Daoy (cell line): Measurements from ENCODE around the gene OR2S2. TPM values are rescaled to one million over a fixed set of nuclear protein-coding genes. Genes with fewer than 3 reads are reported as not detected.
"Not testable (repeated sequence)": the region's sequence is repeated elsewhere in the genome, so short reads cannot be mapped to it uniquely, and the experiment has no call there.

Experiments used
- DNase-seq: peaks from one replicate; pipeline ENCODE4 v3.0.0-alpha.2; 2015; ENCODE audit warnings: low read depth
- total RNA-seq: library from RNA; depleted of rRNA; stranded (reverse); fragments of >200 nt; shearing (Covaris generic); gene quantifications from 2 replicates; pipeline ENCODE4 v1.2.3, GENCODE V29; 2014

OR2S2 gene
- total RNA-seq, 1 experiment from 2014 or later: not detected

DNA sequence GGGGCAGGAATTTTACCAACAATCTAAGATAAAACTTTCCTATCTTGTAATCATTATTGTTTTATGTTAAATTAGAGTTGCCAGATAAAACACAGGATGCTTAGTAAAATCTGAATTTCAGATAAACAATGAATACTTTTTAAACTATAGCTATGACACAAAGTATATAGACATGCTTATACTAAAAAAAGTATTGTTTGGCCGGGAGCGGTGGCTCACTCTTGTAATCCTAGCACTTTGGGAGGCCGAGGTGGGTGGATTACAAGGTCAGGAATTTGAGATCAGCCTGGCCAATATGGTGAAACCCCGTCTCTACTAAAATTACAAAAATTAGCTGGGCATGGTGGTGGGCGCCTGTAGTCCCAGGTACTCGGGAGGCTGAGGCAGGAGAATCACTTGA, 23.9 kb downstream of the OR2S2 start:
- not testable (repeated sequence) for DNase-seq

DNA sequence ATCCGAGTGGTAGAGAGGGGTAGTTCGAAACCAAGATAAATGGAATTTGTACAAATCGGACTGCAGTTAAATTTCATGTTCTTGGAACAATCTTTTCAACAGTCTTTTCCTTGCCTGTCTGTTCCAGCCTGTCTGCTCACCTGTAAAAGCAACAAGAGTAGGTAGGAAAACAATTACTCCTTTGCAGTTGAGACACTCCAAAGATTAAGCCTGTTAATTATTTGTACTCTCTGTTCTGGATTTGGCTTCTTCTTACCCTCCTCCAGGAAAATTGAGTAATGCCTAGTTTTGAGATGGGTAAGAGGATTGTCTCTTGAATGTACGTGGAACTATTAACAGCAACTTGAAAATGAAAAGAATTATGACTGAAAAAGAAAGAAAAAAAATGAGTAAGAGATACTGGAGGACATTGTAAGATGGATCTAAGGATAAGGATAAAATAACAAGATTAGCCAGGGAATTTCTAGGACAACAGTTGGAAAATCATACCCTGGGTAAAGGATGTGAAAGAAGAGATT, 24.3 kb downstream of the OR2S2 start:
- DNase-seq: no peak

DNA sequence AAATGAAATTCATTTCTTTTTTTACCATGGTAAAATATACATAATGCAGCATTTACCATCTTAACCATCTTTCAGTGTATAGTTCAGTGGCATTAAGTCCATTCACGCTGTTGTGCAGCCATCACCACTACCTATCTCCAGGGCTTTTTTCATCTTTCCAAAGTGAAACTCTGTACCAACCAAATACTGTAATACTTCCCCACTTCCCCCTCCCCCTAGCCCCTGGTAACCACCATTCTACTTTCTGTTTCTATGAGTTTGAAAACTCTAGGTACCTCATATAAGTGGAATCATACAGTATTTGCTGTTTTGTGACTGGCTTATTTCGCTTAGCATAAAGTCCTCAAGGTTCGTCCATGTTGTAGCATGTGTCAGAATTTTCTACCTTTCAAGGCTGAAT, 25.2 kb downstream of the OR2S2 start:
- DNase-seq: no peak

DNA sequence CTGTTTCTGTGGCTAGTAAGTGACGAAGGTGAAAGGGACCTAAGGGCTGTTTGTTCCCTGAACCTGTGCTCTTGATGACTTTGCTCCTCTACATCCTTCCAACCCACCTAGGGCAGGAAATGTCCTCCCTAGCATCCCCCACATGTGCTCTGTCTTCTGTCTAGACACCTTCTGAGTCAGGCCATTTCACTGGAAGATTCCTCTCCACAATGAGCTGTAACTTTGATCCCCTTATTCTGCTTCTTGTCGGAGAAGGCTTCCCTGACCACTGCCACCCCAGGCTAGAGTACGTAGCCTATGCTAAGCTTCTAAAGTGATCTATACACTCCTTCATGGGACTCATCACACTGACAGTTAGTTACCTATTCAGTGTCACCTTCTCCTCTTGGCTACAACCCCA, 27.0 kb downstream of the OR2S2 start:
- DNase-seq: no peak

DNA sequence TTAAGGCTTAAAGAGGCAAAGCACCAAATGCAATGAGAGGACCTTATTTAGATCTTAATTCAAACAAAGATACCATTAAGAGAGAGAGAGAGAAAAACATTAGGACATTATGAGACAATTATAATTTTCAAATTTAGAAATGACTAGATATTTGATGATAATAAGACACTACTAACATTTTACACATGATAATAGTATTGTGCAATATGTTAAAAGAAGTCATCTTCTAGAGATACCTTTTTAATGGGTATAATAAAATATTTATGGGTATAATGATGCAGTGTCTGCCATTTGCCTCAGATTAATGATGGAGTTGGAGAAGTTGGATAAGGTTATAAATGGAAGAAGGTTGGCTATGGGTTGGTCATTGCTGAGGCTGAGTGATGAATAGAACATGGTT, 27.4 kb downstream of the OR2S2 start:
- DNase-seq: no peak

DNA sequence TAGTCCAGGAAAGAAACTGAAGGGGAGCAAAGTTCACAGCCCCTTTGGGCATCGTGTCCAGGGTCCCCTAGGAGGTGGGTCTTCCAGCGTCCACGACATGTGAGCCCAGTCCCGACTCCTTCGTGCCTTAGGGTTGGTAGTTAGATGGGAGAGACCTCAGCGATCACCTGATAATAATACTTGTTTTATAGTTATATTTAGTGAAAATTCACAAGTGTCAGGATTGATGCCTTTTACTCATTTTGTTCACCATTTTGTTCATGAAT, 28.6 kb downstream of the OR2S2 start:
- no peak for DNase-seq

DNA sequence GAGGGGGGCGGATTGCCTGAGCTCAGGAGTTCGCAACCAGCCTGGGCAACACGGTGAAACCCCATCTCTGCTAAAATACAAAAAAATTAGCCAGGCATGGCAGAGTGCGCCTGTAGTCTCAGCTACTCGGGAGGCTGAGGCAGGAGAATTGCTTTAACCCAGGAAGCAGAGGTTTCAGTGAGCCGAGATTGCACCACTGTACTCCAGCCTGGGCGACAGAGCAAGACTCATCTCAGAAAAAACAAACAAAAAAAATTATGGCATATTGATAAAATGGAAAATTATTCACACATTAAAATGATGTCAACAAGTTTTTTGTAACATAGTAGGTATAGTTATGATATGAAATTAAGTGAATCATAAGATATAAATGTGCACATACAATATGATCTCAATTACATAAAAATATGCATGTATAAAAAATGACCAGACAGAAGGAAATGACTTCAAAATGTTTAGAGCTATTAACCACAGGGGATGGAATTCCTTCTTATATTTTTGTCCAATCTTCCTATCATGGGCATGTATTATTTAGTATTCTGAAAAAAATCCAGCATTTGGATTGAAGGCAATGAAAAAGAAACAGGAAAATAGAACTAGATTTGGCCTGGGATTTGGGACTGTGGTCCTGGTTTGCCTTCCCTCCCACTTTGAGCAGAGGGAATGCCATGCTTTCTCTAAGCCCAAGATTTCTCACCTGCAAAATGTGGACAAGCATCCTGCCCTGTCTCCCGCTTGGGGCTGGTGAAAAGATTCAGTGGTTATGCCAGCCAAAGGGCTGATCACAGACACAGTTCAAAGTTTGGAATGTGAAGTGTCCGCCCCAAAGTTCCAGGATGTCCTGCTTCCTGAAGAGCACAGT, 29.1 kb downstream of the OR2S2 start:
- no peak for DNase-seq

DNA sequence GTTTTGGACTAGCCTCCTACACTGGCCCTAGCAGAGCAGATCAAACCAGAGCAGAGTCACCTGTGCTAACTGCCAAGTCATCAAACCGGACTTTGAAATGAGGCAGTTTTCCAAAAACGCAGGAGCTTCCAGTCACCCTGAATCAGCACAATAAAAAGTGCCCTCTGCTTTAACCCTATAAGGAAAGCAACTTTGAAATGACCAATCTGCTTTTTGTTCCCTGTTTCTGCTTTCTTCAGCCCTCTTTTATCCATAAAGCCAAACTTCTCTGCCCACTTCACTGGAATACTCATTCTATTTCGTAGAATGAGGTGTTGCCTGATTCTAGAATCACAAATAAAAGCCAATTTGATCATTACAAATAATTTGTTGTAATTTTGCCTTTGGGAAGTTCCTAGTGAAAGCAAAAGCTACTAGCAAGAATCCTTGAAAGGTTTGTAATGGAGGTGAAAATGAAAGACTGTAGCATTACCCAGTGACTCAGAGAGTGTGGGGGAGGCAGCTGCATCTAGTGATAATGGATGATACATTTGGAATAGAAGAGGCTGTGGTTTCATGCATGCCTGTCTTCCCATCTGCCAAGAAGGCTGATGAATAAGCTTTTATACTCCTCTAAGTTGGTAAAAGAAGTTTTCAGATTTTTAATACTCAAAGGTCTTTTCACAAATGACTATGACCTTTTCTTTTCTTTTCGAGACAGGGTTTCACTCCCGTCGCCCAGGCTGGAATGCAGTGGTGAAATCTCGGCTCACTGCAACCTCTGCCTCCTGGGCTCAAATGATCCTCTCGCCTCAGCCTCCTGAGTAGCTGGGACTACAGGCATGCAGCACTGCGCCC, 33.8 kb downstream of the OR2S2 start:
- DNase-seq: peak; percentile 95

DNA sequence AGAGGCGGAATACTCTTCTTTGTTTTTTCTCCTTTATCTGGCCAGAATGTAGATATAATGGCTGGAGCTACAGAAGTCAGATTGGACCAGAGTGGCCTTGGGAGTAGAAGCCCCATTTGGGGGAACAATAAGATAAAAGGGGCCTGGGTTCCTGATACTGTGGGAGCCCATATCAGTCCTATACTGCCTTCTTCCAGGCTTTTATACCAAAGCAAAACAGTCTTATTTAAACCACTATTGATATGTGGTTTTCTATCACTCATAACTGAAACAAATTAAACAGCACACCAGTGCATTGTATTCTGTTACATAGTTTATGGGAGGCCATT, 34.4 kb downstream of the OR2S2 start:
- no peak for DNase-seq

DNA sequence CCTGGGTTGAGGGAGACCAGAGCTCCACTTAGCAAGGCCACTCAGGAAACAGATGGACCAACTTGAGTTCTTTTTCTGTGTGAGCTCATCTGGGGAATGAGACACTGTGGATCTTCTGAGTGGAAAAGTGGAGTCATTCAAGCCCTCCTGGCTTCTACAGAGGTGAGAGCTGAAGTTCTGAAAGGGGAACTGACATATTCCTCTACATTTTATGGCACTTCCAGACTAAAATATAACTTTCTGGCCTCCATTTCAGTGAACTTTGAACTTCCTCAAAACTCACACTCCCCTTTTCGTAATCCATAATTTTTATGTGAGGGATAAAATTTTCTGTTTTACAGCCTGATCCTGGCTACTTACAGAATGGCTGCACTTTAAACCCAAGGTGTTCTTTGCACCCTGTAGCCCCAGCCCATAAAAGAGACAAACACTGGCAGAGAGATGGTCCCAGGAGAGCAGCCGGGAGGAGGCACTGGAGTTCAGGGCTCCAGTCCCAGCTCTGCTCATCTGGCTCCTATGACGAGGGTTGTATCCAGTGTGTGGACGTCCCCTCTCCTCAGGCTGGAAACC, 37.8 kb downstream of the OR2S2 start:
- no peak for DNase-seq

DNA sequence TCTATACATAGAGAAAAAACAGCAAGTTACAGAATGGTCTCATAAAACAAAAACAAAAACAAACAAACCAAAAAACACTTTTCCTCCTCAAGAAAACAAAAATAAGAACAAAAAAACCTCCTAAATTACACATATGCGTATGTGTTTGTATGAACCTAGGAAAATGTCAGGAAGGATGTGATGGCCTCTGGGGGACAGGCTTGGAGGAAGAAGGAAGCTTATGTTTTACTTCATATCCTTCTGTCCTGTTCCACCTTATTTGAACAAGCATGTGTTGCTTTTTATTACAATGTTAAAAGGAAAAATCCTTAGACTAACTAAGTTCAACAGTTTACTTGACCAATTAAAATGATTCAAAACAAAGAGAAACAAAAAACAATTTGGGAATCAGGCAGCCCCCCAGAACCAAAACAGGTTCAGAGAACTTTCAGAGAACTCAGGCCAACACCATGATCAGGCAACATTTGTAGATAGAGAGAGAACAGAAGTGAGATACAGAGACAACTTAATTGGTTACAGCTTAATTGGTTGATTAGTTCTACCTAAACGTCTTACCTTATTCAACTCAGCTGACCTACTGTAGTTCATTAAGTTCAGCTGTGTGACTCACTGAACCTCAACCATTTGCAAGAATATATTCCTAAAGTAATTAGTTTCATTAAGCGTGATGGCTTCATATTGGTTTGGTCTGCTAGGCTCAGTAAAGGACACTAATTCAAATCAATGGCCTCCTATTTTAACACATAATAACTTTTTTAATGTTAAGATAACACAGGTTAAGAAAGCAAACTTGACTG, 38.5 kb downstream of the OR2S2 start:
- no peak for DNase-seq

DNA sequence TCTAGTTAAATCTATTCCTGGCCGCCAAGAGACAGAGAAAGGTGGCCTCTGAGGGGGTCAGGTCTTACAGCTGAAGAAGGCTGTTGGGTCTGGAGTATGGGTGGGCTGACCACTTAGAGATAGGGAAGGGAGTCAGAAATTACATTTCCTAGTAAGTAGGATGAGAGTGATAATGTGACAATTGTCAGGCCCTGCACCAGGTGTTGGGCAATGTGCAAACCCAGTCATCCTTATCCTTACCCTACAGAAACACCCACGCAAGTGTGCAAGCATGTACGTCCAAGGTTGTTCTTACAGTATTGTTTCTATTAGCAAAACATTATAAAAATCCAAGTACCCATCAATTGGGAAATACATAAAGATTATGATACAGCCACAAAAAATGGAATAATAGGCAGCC, 39.2 kb downstream of the OR2S2 start:
- no peak for DNase-seq

DNA sequence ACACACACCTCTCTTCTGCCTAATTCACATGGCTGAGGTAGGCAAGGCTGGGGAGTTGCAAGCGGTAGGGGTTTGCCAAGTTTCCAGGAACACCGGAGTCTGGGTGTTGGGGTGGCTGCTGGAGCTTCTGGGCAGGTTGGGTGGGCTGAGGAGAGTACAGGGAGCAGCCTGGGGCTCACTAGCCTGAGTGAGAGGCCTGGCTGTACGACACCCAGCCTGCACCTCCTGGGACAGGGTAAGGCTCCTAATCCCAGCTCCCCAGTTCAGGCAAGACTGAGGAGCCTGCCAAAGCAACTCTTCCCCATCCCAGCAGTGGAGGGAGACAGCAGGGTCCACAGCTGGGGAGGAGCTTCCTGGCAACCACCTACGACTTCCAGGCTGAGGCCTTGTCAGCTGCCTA, 40.7 kb downstream of the OR2S2 start:
- DNase-seq: no peak

DNA sequence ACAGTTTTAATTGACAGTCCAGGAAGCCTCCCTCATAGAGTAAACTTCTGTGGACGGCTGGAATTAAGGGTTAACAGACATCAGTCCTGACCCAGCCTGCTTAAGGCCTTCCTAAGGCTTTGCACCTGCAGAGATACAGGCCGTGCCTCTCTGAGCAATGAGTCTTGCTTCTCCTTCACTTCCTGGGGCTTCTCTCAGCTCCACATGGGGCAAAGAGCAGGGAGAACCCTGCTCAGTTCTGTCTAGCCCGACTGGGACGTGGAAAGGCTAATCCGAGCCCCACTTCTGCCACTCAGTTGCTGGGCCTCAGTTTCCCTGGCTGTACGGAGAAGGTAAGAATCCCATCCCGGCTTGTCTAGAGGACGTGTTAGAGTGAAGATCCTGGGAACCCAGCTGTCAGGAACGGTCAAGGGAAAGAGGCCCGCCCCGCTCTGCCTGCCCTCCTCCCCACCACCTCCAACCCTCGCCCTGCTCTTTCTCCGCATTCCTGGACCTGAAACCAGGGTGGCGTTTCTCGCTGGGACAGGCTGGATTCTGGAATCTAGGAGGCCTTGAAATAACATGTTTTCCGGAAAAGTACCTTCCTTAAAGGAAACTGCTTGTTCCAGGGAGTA, 42.2 kb downstream of the OR2S2 start:
- DNase-seq: no peak

DNA sequence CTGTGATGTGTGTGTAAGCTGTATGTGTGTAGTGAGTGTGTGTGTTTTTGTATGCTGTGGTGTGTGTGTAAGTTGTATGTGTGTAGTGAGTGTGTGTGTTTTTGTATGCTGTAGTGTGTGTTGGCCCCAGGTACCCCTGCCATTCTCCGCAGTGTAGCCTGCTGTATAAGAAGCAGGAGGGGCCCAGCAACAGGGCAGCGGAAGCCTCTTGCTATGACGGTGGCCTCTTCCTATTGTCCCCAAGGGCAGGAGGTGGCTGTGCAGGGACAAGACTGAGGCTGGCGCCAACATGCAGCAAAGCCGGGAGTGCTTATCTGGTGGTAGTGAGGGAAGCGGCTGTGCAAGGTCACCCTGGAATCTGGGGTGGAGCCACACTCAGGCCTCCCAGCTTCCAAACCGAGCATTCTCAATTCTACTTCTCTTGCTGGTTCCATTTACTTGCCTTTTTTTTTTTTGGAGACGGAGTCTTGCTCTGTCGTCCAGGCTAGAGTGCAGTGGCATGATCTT, 43.6 kb downstream of the OR2S2 start:
- peak; percentile 31 for DNase-seq

DNA sequence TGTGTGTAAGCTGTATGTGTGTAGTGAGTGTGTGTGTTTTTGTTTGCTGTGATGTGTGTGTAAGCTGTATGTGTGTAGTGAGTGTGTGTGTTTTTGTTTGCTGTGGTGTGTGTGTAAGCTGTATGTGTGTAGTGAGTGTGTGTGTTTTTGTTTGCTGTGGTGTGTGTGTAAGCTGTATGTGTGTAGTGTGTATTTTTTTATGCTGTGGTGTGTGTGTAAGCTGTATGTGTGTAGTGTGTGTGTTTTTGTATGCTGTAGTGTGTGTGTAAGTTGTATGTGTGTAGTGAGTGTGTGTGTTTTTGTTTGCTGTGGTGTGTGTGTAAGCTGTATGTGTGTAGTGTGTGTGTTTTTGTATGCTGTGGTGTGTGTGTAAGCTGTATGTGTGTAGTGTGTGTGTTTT, 44.5 kb downstream of the OR2S2 start:
- not testable (repeated sequence) for DNase-seq

DNA sequence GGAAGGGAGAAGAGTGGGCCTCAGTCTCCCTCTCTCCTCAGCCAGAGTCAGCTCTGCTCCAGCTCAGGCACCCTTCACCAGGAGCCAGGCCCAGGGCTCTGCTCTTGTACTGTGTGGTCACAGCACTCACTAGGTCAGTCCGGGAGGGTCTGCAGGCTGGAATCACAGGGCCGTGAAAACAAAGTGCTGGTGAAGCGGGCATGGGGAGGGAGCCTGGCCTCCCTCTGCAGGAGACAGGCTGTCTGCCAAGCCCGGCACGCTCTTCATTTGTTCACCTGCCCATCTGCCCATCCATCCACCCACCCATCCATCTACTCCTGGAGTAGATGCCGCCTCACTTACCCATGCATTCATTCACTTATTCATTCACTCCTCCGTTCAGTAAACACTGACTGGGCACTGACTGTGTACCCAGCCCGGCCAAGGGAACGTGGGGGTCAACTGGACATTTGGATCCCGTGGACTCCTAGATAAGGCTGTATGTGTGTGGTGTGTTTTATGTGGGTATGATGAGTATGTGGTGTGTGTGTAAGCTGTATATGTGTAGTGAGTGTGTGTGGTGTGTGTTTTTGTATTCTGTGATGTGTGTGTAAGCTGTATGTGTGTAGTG, 45.1 kb downstream of the OR2S2 start:
- no peak for DNase-seq

DNA sequence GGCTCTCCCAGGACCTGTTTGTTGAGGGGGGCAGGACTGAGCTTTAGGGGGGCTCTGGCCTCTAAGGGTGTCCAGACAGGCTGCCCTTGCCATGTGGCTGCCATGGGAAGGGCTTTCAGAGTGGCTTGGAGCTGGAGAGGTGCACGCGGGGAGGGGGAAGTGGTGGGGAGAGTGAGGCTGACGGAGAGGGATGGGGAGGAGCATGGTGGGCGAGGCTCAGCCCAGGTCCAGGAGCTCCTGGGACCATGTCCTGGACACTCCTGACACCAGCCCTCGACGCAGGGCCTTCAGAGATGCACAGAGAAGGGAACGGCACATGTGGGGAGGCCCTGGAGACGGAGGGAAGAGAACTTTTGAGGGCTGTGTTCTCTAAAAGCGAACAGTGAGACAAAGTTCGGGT, 46.3 kb downstream of the OR2S2 start:
- DNase-seq: no peak

DNA sequence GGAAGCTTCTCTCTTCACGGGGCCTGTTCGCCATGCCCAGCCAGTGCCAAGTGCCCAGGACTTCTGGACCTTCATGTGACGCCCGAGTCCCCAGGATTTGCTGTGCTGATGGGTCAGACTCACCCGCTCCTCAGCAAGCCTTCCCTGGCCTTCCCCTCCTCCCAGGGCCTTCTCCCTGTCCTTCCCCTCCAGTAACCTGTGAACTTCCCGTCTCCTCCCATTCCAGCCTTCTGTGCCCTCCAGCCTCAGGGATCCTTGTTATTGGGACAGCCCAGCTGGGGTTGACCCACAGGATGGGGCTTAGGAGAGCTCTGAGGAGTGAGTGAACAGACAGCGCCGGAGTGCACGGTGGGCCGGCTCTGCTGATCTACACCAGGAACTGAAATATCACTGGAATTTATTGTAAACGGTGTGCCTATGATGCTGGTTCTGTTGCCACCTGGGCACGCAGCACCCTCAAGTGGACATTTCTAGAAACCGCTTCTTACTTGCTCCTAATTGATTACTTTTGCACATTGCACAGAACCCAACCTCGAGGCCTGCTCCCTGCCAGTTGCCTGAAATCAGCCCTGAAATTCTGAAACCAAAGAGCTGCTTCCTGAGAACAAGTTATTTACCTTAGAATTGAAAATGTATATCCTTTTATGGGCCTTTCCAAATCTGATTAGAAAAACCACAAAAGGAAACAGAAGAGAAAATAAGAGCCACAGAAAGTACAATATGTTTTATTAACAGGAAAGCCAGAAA, 47.2 kb downstream of the OR2S2 start:
- peak; percentile 77 for DNase-seq
